IPS-15b (cell line): ENCODE measurements around the gene TOR4A.

ENCODE experiments used
- H3K27me3 ChIP-seq: one replicate; pipeline ENCODE4 v1.6.1; 2013; ENCODE audit warnings: low read length; ENCODE audit not compliant: control insufficient read depth, insufficient read depth
- H3K36me3 ChIP-seq: one replicate; pipeline ENCODE4 v1.6.1; 2013; ENCODE audit warnings: low read length; ENCODE audit not compliant: control insufficient read depth, insufficient read depth
- H3K4me1 ChIP-seq: one replicate; pipeline ENCODE4 v1.6.1; 2013; ENCODE audit warnings: mild to moderate bottlenecking, low read length; ENCODE audit not compliant: control insufficient read depth, insufficient read depth
- H3K4me3 ChIP-seq: one replicate; pipeline ENCODE4 v1.5.1; 2013; ENCODE audit warnings: low read depth, low read length
- H3K9ac ChIP-seq: one replicate; pipeline ENCODE4 v1.6.1; 2013; ENCODE audit warnings: low read depth, mild to moderate bottlenecking, low read length
- H3K9me3 ChIP-seq: one replicate; pipeline ENCODE4 v1.6.1; 2013; ENCODE audit warnings: mild to moderate bottlenecking, low read length; ENCODE audit not compliant: control insufficient read depth, insufficient read depth

Gene TOR4A

DNA sequence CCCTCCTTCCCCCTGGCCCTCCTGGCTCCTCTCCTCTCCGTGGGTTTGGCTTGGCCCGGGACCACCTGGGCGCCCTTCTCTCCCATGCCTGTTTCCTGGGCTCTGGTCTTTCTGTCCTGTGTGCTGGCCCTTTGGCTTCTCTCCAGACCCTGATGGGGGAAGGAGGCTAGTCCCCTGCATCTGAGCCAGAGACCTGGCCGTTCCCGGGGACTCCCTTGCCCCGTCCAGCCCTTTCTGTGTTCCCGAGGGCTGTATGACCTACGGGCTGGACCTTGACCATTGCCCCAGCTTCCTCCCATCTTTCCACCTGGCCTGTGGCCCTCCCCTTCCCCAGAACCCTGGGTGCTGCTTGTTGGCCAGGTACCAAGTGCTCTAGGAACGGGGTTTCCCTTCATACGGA lies 14.0 kb upstream of the TOR4A start:
- Histone ChIP-seq H3K27me3 (no peaks in the 10 kb centered on the region), H3K9me3 (no peaks in the 10 kb centered on the region), H3K4me3 (no peak overlapping the region), H3K4me1 (no peaks in the 10 kb centered on the region), H3K9ac (no peak overlapping the region), H3K36me3 (peaks cover 49% of the 10 kb centered on the region)

DNA sequence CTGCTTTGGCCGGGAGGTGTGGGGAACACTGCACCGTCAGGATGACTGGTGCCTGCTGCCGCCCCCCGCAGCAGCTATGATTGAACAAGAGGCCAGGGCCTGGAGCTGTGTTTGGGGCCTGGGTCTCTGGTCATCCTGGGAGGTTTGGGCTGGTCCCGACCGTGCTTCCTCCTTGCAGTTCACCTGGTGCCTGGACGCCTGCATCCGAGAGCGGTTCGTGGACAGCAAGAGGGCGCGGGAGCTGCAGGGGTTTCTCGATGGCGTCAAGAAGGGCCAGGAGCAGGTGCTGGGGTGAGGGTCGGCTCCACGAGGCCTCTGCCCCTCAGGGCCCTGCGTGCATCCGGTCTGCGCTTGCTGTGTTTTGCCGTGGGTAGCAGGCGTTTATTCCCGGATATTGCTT lies 13.5 kb upstream of the TOR4A start:
- H3K9ac ChIP-seq = no peak overlapping the region
- no peaks in the 10 kb centered on the region for H3K9me3 ChIP-seq
- H3K4me1 ChIP-seq = no peaks in the 10 kb centered on the region
- peaks cover 50% of the 10 kb centered on the region for H3K36me3 ChIP-seq
- H3K27me3 ChIP-seq = no peaks in the 10 kb centered on the region
- H3K4me3 ChIP-seq = no peak overlapping the region

DNA sequence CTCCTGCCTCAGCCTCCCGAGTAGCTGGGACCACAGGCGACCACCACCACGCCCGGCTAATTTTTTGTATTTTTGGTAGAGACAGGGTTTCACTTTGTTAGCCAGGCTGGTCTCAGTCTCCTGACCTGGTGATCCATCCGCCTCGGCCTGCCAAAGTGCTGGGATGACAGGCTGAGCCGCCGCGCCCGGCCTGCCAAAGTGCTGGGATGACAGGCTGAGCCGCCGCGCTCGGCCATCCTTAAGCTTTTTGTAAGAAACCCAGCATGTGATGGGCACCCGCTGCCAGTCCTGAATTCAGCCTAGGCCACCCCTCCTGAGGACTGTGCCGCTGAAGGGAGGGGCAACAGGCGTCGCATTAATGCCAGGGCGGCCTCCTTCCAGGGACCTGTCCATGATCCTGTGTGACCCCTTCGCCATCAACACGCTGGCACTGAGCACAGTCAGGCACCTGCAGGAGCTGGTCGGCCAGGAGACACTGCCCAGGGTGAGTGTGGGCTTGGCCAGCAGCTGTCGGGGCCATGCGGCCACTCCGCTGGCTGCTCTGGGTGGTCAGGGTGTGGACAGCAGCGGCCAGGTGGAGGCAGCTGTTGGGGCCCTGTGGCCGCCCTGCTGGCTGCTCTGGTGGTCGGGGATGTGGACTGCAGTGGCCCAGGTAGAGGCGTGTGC lies 11.9 kb upstream of the TOR4A start:
- no peaks in the 10 kb centered on the region for H3K27me3 ChIP-seq
- H3K9ac ChIP-seq = no peak overlapping the region
- H3K4me3 ChIP-seq = no peak overlapping the region
- H3K9me3 ChIP-seq = no peaks in the 10 kb centered on the region
- no peaks in the 10 kb centered on the region for H3K4me1 ChIP-seq
- H3K36me3 ChIP-seq = peaks cover 50% of the 10 kb centered on the region

DNA sequence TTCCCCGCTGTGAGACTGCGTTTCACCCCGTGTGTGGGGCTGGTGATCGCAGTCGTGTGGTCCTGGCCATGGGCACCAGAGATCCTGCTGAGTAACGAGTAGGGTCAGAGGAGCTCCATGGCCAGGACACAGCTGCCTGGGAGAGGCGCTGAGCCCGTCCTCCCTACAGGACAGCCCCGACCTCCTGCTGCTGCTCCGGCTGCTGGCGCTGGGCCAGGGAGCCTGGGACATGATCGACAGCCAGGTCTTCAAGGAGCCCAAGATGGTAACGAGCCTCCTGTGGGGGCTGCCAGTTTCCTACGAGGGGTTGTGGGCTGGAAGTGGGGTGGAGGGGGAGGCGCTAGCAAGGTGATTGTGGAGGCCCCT lies 11.4 kb upstream of the TOR4A start:
- Histone ChIP-seq H3K4me1 (no peaks in the 10 kb centered on the region), H3K27me3 (no peaks in the 10 kb centered on the region), H3K36me3 (peaks cover 52% of the 10 kb centered on the region)

DNA sequence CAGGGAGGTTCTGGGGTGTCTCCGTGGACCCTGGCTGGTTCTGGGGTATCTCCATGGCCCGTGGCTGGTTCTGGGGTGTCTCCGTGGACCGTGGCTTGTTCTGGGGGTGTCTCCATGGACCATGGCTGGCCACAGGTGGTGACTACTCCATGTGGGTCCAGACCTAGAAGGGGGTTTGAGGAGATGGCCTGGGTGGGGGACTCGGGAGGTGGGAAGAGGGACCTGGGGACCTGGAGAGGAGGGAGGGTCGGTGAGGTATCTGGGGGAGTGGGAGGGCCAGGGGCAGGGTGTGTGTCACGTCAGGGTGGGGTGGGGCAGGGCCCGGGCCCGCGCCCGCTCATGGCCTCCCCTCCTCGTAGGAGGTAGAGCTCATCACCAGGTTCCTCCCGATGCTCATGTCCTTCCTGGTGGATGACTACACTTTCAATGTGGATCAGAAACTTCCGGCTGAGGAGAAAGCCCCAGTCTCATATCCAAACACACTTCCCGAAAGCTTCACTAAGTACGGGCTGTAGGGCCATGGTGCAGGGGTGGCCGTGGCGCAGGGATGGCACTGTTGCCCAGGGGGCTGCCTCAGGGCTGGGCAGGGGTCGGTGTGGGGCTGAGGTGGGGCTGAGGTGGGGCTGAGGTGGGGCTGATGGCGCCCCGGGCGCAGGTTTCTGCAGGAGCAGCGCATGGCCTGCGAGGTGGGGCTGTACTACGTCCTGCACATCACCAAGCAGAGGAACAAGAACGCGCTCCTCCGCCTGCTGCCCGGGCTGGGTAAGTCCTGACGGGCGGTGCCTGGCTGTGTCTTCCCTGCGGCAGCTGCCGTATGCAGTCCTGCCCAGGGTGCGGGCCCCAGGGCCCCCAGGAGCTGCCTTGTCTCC lies 10.7 kb upstream of the TOR4A start:
- Histone ChIP-seq H3K36me3 (peaks cover 52% of the 10 kb centered on the region), H3K27me3 (no peaks in the 10 kb centered on the region), H3K9me3 (no peaks in the 10 kb centered on the region), H3K4me1 (no peaks in the 10 kb centered on the region), H3K4me3 (no peak overlapping the region), H3K9ac (no peak overlapping the region)

More for the DNA sequence above, 11.4 kb upstream of the TOR4A start:
- H3K9me3 ChIP-seq = no peaks in the 10 kb centered on the region
- H3K4me3 ChIP-seq = no peak overlapping the region
- H3K9ac ChIP-seq = no peak overlapping the region

DNA sequence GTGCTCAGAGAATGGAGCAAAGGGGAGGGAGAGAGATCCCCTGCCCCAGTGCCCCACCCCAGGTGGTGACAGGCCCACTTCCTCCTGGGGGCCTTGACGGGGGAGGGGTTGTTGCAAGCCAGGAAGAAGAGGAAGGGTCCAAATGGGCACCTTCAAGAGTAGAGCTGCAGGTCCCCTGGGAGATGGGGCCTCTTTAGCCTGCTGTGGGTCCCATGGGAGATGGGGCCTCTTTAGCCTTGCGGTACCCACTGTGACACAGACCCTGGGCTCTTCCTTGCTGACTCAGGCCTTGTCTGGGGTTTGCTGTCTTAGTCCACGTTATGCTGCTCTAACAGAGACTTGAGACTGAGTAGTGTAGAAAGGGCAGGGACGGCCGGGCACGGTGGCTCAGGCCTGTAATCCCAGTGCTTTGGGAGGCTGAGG lies 9.6 kb upstream of the TOR4A start:
- H3K9me3 ChIP-seq = no peaks in the 10 kb centered on the region
- no peak overlapping the region for H3K4me3 ChIP-seq
- no peaks in the 10 kb centered on the region for H3K27me3 ChIP-seq
- no peaks in the 10 kb centered on the region for H3K4me1 ChIP-seq
- peaks cover 54% of the 10 kb centered on the region for H3K36me3 ChIP-seq
- H3K9ac ChIP-seq = no peak overlapping the region

DNA sequence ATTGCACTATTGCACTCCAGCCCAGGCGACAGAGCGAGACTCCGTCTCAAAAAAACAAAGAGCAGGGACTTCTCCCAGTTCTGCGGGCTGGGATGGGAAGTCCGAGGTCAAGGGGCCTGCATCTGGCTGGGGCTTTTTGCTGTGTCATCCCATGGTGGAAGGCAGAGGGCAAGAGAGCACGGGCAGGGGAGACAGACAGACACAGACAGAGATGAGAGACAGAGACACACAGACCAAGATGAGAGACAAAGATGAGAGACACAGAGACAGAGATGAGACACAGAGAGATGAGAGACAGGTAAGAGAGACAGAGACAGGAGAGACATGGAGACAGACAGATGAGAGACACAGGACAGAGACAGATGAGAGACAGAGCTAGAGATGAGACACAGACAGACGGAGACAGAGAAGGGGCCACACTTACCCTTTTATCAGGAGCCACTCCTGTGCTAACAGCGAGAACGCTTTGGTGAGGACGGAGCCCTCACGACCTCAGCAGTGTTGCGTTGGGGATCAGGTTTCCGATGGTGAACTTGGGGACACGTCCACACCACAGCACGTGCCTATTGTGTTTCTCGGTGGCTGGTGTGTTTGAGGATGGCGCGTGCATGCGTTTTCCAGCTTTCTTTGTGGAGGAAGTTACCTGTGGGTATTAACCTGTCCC lies 8.9 kb upstream of the TOR4A start:
- Histone ChIP-seq H3K4me3 (no peak overlapping the region), H3K36me3 (peaks cover 52% of the 10 kb centered on the region), H3K9ac (no peak overlapping the region), H3K27me3 (no peaks in the 10 kb centered on the region), H3K9me3 (no peaks in the 10 kb centered on the region), H3K4me1 (no peaks in the 10 kb centered on the region)

DNA sequence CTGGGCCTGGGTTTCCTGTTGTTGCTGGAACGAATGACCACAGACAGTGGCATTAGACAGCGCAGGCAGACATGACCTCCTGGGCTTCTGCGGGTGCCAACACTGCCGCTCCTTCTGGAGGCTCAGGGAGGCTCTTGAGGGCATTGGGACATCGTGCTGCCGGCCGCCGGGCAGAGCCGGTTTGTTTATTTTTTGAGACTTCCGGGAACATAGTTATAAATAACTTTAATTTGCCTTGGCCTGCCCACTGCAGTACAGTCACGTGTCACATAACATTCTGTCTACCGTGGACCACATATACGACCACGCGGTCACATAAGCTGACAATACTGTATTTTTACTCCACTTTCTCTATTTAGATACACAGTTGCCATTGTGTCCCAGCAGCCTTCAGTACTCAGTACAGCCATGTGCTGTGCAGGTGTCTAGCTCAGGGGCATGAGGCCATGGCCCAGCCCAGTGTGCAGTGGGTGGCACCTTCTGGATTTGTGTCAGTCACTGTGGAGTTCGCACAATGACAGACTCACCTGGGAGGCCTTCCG lies 8.2 kb upstream of the TOR4A start:
- no peak overlapping the region for H3K9ac ChIP-seq
- no peaks in the 10 kb centered on the region for H3K9me3 ChIP-seq
- no peaks in the 10 kb centered on the region for H3K4me1 ChIP-seq
- H3K27me3 ChIP-seq = no peaks in the 10 kb centered on the region
- no peak overlapping the region for H3K4me3 ChIP-seq
- peaks cover 47% of the 10 kb centered on the region for H3K36me3 ChIP-seq

DNA sequence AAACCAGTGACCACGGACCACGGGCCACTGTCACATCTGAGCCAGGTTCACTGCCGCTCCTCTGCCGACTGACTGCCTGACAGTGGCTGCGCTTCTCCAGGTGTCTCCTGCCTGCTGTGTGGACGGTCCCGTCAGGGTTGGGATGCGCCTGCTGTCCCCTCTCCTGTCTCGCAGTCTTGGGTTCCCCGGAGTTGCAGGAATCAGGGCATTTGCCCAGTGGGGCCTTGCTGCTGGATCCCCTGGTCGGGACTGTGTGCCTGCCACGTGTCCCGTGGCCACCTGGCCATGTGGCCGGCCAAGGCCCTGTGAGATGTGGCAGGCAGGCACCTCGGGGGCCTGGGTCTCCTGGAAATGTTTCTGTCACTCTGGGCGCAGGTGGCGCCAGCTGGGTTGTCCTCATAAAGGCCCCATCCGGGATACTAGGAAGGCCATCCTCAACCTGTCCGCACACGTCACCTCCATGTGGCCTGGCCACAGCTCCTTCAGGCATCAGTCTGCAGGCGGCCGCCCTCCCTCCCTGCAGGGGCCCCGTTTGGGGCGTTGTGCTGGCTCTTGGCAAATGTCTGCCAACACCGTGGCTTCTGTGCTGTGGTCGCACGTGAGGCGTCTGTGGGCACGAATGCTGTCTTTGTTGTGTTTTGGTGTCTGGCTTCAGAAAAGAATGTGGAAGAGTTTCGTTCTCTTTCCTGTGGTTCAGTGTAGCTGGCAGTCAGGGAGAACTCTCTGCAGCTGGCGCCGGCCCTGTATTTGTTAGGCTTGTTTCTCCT lies 6.4 kb upstream of the TOR4A start:
- Histone ChIP-seq H3K9ac (no peak overlapping the region), H3K4me1 (peaks cover 1% of the 10 kb centered on the region), H3K9me3 (no peaks in the 10 kb centered on the region), H3K4me3 (no peak overlapping the region), H3K27me3 (no peaks in the 10 kb centered on the region), H3K36me3 (peaks cover 32% of the 10 kb centered on the region)

DNA sequence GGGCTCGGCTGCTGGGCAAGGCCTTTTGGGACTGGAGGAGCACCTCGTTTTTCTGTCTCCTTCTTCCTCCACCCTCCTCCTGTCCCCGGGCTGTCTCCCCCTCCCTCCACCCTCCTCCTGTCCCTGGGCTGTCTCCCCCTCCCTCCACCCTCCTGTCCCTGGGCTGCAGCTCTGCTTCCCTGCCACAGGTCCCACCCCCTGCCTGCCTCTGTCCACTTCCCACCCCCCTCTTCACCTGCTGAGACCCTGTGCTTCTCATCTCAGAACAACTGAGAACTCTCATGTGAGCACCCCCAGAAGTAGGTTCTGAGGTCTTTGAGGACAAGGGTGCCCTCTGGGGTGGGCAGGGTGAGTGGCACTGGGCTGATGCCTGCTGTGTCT lies 5.8 kb upstream of the TOR4A start:
- H3K4me3 ChIP-seq = no peak overlapping the region
- H3K27me3 ChIP-seq = no peaks in the 10 kb centered on the region
- no peaks in the 10 kb centered on the region for H3K9me3 ChIP-seq
- H3K36me3 ChIP-seq = peaks cover 27% of the 10 kb centered on the region
- H3K9ac ChIP-seq = no peak overlapping the region
- H3K4me1 ChIP-seq = peaks cover 3% of the 10 kb centered on the region
